Caco-2 (cell line): ENCODE results near the gene ARMC6. TPM values are rescaled to one million over a fixed set of nuclear protein-coding genes. Genes with fewer than 3 reads are reported as not detected.

ENCODE experiments used
- BruUV-seq: library from RNA; stranded (reverse); fragments of 400-500 nt; replicated peaks from 2 replicates; lab custom pipeline; 2021; lab: Mats Ljungman, UMichigan
- CTCF ChIA-PET: fragments of 300-600 bp; sonication (Branson Sonifier 250); formaldehyde crosslinking; loops from one replicate; lab custom pipeline; 2022; ENCODE audit warnings: antibody characterized with exemption; lab: Charles Lee
- POLR2A ChIA-PET: fragments of 300-600 bp; sonication (Branson Sonifier 250); formaldehyde crosslinking; loops from one replicate; lab custom pipeline; 2022; ENCODE audit warnings: antibody characterized with exemption; lab: Charles Lee
- DNase-seq, 2 experiments: peaks; one replicate each; pipeline versions ENCODE4 v3.0.0 to v3.0.0-alpha.2; 2020 to 2022
- H3K27me3 ChIP-seq: replicated peaks from 2 replicates; pipeline ENCODE4 v1.6.0; 2011; ENCODE audit warnings: low read length; ENCODE audit not compliant: control insufficient read depth, insufficient read depth
- H3K36me3 ChIP-seq: 2 replicates; pipeline ENCODE4 v1.5.1; 2011; ENCODE audit warnings: low read length; ENCODE audit not compliant: control insufficient read depth, insufficient read depth
- H3K4me1 ChIP-seq: fragments of 250-450 bp; sonication (Bioruptor Pico); 2 replicates; pipeline ENCODE4 v1.5.1; 2020; ENCODE audit warnings: mild to moderate bottlenecking
- H3K4me3 ChIP-seq: 2 replicates; pipeline ENCODE4 v1.5.1; 2011; ENCODE audit warnings: low read depth, mild to moderate bottlenecking, control low read depth, low read length
- H3K9me3 ChIP-seq: fragments of 250-450 bp; sonication (Bioruptor Pico); 2 replicates; pipeline ENCODE4 v1.5.1; 2020; ENCODE audit warnings: mild to moderate bottlenecking, moderate library complexity
- H3K27ac Mint-ChIP-seq: one replicate; pipeline ENCODE4 v1.8.0; 2022; ENCODE audit warnings: mixed read lengths; ENCODE audit not compliant: unreplicated experiment
- H3K27me3 Mint-ChIP-seq: one replicate; pipeline ENCODE4 v1.8.0; 2022; ENCODE audit warnings: mixed read lengths; ENCODE audit not compliant: insufficient read depth, unreplicated experiment
- H3K36me3 Mint-ChIP-seq: one replicate; pipeline ENCODE4 v1.8.0; 2022; ENCODE audit warnings: mild to moderate bottlenecking, mixed read lengths; ENCODE audit not compliant: insufficient read depth, unreplicated experiment
- H3K4me1 Mint-ChIP-seq: one replicate; pipeline ENCODE4 v1.8.0; 2022; ENCODE audit warnings: low read depth, mixed read lengths; ENCODE audit not compliant: unreplicated experiment
- H3K4me3 Mint-ChIP-seq: one replicate; pipeline ENCODE4 v1.8.0; 2022; ENCODE audit warnings: mild to moderate bottlenecking, moderate library complexity, mixed read lengths; ENCODE audit not compliant: unreplicated experiment
- H3K9me3 Mint-ChIP-seq: one replicate; pipeline ENCODE4 v1.8.0; 2022; ENCODE audit warnings: mixed read lengths; ENCODE audit not compliant: unreplicated experiment
- intact Hi-C: fragments of 100-400 bp; cut with micrococcal nuclease; formaldehyde crosslinking; loops from one replicate; pipeline ENCODE4 v1.10.0; 2022; ENCODE audit not compliant: unreplicated experiment
- total RNA-seq: library from RNA; stranded (reverse); gene quantifications from 2 replicates; pipeline ENCODE4 v1.2.3, GENCODE V29; 2022
- TF ChIP-seq, protein P1 (sequence below), 2 experiments: fragments of 200-600 bp in 1 of 2; IDR thresholded peaks; 1 replicate in 1 of 2; 2 replicates in 1 of 2; pipeline versions ENCODE4 v1.5.1 to v1.8.0; 2011 to 2022; ENCODE audit warnings: antibody characterized with exemption in 1 of 2, control low read depth in 1 of 2, inconsistent platforms in 1 of 2, low read depth in 1 of 2, low read length in 1 of 2, mild to moderate bottlenecking in 1 of 2, moderate library complexity in 1 of 2; ENCODE audit not compliant: insufficient read depth in 1 of 2, severe bottlenecking in 1 of 2, unreplicated experiment in 1 of 2

ARMC6 gene
- total RNA-seq, 1 experiment from 2014 or later = 40.1 TPM

DNA sequence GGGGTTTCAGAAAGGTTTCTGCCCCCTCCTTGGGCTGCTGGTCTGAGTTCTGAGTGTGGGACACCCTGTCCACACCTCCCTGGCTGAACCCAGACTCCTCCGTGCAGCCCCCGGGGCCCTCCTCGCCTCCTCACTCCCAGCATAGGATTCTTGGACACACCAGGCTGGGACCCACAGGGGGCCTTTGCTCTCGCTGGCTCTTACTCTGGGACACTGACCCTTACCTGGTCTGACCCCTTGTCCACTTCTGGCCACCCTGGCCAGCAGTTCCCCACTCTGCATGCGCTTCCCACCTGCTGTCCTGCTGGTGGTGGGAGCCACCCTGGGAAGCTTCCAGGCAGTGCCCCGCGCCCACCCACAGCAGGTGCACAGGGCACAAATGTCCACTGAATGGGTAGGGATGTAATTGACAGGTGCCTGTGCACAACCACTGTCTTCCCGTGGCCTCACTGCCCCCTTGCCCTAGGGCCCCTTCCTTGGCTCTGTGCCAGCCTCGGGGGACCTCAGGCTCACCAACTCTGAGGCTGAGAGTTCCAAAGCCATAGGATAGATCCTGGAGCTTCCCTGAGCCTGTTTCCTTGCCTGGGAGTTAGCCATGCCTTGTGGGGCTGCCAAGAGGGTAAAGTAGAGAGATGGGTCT is 23.4 kb downstream of the ARMC6 start:
- Mint-ChIP-seq H3K27me3 (no peaks in the 10 kb centered on the region), H3K4me1 (no peaks in the 10 kb centered on the region), H3K36me3 (peaks cover 19% of the 10 kb centered on the region), H3K9me3 (no peaks in the 10 kb centered on the region), H3K27ac (no peak overlapping the region), H3K4me3 (no peak overlapping the region)
- intact Hi-C loops = no loop called here
- no TSS peak for BruUV-seq
- Histone ChIP-seq H3K36me3 (peaks cover 5% of the 10 kb centered on the region), H3K4me3 (no peak overlapping the region), H3K4me1 (no peaks in the 10 kb centered on the region), H3K27me3 (no peaks in the 10 kb centered on the region), H3K9me3 (no peaks in the 10 kb centered on the region)
- CTCF ChIA-PET = no interaction called here
- TF ChIP-seq, protein P1, sequence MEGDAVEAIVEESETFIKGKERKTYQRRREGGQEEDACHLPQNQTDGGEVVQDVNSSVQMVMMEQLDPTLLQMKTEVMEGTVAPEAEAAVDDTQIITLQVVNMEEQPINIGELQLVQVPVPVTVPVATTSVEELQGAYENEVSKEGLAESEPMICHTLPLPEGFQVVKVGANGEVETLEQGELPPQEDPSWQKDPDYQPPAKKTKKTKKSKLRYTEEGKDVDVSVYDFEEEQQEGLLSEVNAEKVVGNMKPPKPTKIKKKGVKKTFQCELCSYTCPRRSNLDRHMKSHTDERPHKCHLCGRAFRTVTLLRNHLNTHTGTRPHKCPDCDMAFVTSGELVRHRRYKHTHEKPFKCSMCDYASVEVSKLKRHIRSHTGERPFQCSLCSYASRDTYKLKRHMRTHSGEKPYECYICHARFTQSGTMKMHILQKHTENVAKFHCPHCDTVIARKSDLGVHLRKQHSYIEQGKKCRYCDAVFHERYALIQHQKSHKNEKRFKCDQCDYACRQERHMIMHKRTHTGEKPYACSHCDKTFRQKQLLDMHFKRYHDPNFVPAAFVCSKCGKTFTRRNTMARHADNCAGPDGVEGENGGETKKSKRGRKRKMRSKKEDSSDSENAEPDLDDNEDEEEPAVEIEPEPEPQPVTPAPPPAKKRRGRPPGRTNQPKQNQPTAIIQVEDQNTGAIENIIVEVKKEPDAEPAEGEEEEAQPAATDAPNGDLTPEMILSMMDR (IDR thresholded peaks at IDR 0.05; ENCODE audit: insufficient read depth in 1 of 2, low read depth in 1 of 2, low read length in 1 of 2, severe bottlenecking in 1 of 2, unreplicated experiment in 1 of 2) = no peak
- POLR2A ChIA-PET = no interaction called here
- no peak for DNase-seq

- no peak for DNase-seq
- H3K9me3 ChIP-seq = no peaks in the 10 kb centered on the region
- H3K4me3 Mint-ChIP-seq = no peak overlapping the region
- no peaks in the 10 kb centered on the region for H3K4me1 Mint-ChIP-seq
- H3K4me1 ChIP-seq = peaks cover 2% of the 10 kb centered on the region
- no peak overlapping the region for H3K27ac Mint-ChIP-seq
- H3K9me3 Mint-ChIP-seq = no peaks in the 10 kb centered on the region
- intact Hi-C loops = no loop called here
- H3K27me3 ChIP-seq = no peaks in the 10 kb centered on the region
- peaks cover 5% of the 10 kb centered on the region for H3K36me3 ChIP-seq
- BruUV-seq = no TSS peak
- TF ChIP-seq, protein P1 (IDR thresholded peaks at IDR 0.05; ENCODE audit: insufficient read depth in 1 of 2, low read depth in 1 of 2, low read length in 1 of 2, severe bottlenecking in 1 of 2, unreplicated experiment in 1 of 2) = no peak
- H3K27me3 Mint-ChIP-seq = no peaks in the 10 kb centered on the region
- H3K4me3 ChIP-seq = no peak overlapping the region
- POLR2A ChIA-PET = no interaction called here
- CTCF ChIA-PET = no interaction called here
- H3K36me3 Mint-ChIP-seq = peaks cover 18% of the 10 kb centered on the region
These were observed 23.9 kb downstream of the ARMC6 start for GRCh38 chr19:19057317-19057716.

- TF ChIP-seq, protein P1 (IDR thresholded peaks at IDR 0.05; ENCODE audit: insufficient read depth in 1 of 2, low read depth in 1 of 2, low read length in 1 of 2, severe bottlenecking in 1 of 2, unreplicated experiment in 1 of 2) = no peak
- intact Hi-C loops = no loop called here
- peaks cover 22% of the 10 kb centered on the region for H3K36me3 Mint-ChIP-seq
- no peak overlapping the region for H3K4me3 Mint-ChIP-seq
- Histone ChIP-seq H3K4me1 (peaks cover 6% of the 10 kb centered on the region), H3K36me3 (peaks cover 5% of the 10 kb centered on the region), H3K27me3 (no peaks in the 10 kb centered on the region), H3K4me3 (no peak overlapping the region), H3K9me3 (no peaks in the 10 kb centered on the region)
- no peaks in the 10 kb centered on the region for H3K4me1 Mint-ChIP-seq
- ChIA-PET CTCF (no interaction called here), POLR2A (no interaction called here)
- H3K9me3 Mint-ChIP-seq = no peaks in the 10 kb centered on the region
- H3K27ac Mint-ChIP-seq = no peak overlapping the region
- DNase-seq = no peak
- H3K27me3 Mint-ChIP-seq = no peaks in the 10 kb centered on the region
- BruUV-seq = no TSS peak
These were observed 24.3 kb downstream of the ARMC6 start for GRCh38 chr19:19057720-19058119.
